IMR-90 (cell line): ENCODE data around the gene FBXW2. TPM values are rescaled to one million over a fixed set of nuclear protein-coding genes. Genes with fewer than 3 reads are reported as not detected.

ENCODE experiments used
- ATAC-seq: fragments of 200-7000 bp; cut with Tn5 transposase; 2 replicates; pipeline ENCODE4 v1.9.1; 2020; ENCODE audit warnings: low read depth, mild to moderate bottlenecking, moderate library complexity
- BruUV-seq: library from RNA; stranded (reverse); fragments of 400-500 nt; replicated peaks from 2 replicates; lab custom pipeline; 2021; lab: Mats Ljungman, UMichigan
- CTCF ChIA-PET: fragments of 300-600 bp; formaldehyde crosslinking; extraction: SDS; loops from one replicate; lab custom pipeline; 2021; ENCODE audit warnings: antibody characterized with exemption; lab: Yijun Ruan, JAX
- POLR2A ChIA-PET: fragments of 300-600 bp; sonication (Branson Sonifier 250); formaldehyde crosslinking; loops from one replicate; lab custom pipeline; 2022; ENCODE audit warnings: antibody characterized with exemption; ENCODE audit not compliant: unreplicated experiment; lab: Charles Lee
- DNase-seq: peaks from one replicate; pipeline ENCODE4 v3.0.0; 2013
- H2AFZ ChIP-seq: replicated peaks from 2 replicates; pipeline ENCODE3; 2013; ENCODE audit warnings: low read length, mild to moderate bottlenecking; ENCODE audit not compliant: poor library complexity
- H2AK5ac ChIP-seq: 2 replicates; pipeline ENCODE4 v1.6.1; 2013; ENCODE audit warnings: low read depth, low read length, inconsistent platforms
- H2AK9ac ChIP-seq: replicated peaks from 2 replicates; pipeline ENCODE3; 2013; ENCODE audit warnings: mild to moderate bottlenecking, low read depth, low read length, moderate library complexity; ENCODE audit not compliant: poor library complexity
- H2BK120ac ChIP-seq: 2 replicates; pipeline ENCODE4 v1.6.1; 2013; ENCODE audit warnings: low read depth, low read length, inconsistent platforms
- H2BK15ac ChIP-seq: 3 replicates; pipeline ENCODE4 v1.6.1; 2013; ENCODE audit warnings: low read depth, low read length, inconsistent platforms
- H2BK20ac ChIP-seq: 2 replicates; pipeline ENCODE4 v1.6.1; 2013; ENCODE audit warnings: low read depth, mild to moderate bottlenecking, inconsistent platforms, low read length, moderate library complexity
- H2BK5ac ChIP-seq: 2 replicates; pipeline ENCODE4 v1.6.1; 2013; ENCODE audit warnings: mild to moderate bottlenecking, low read depth, low read length, inconsistent platforms; ENCODE audit not compliant: poor library complexity, severe bottlenecking
- H3K14ac ChIP-seq: replicated peaks from 2 replicates; pipeline ENCODE4 v1.6.1; 2013; ENCODE audit warnings: low read depth, low read length, inconsistent platforms
- H3K18ac ChIP-seq: 2 replicates; pipeline ENCODE4 v1.6.1; 2013; ENCODE audit warnings: low read depth, low read length, control low read depth
- H3K23ac ChIP-seq: 2 replicates; pipeline ENCODE4 v1.6.1; 2013; ENCODE audit warnings: low read depth, low read length, inconsistent platforms
- H3K27ac ChIP-seq: 2 replicates; pipeline ENCODE4 v1.5.1; 2013; ENCODE audit warnings: mild to moderate bottlenecking, control low read depth, low read length; ENCODE audit not compliant: insufficient read depth
- H3K27me3 ChIP-seq: 2 replicates; pipeline ENCODE4 v1.6.1; 2013; ENCODE audit warnings: low read length; ENCODE audit not compliant: control insufficient read depth, insufficient read depth
- H3K36me3 ChIP-seq: 2 replicates; pipeline ENCODE4 v1.6.1; 2013; ENCODE audit warnings: low read length, mixed read lengths; ENCODE audit not compliant: control insufficient read depth, insufficient read depth
- H3K4ac ChIP-seq: 2 replicates; pipeline ENCODE4 v1.6.1; 2013; ENCODE audit warnings: low read depth, low read length, inconsistent platforms
- H3K4me1 ChIP-seq: 2 replicates; pipeline ENCODE4 v1.6.1; 2013; ENCODE audit warnings: low read length, mixed read lengths; ENCODE audit not compliant: control insufficient read depth, insufficient read depth
- H3K4me2 ChIP-seq: 2 replicates; pipeline ENCODE4 v1.6.1; 2013; ENCODE audit warnings: low read depth, mild to moderate bottlenecking, control low read depth, low read length, moderate library complexity
- H3K4me3 ChIP-seq: 2 replicates; pipeline ENCODE4 v1.5.1; 2013; ENCODE audit warnings: low read depth, mild to moderate bottlenecking, control low read depth, low read length, moderate library complexity; ENCODE audit not compliant: insufficient read depth
- H3K56ac ChIP-seq: 2 replicates; pipeline ENCODE4 v1.6.1; 2013; ENCODE audit warnings: low read length, inconsistent platforms; ENCODE audit not compliant: insufficient read depth; ENCODE audit errors: extremely low read depth
- H3K79me1 ChIP-seq, 2 experiments: 2 replicates each; pipeline ENCODE4 v1.6.1; 2013; ENCODE audit warnings: low read length in 2 of 2, inconsistent platforms in 1 of 2, low read depth in 1 of 2
- H3K9ac ChIP-seq: 2 replicates; pipeline ENCODE4 v1.6.1; 2013; ENCODE audit warnings: low read depth, low read length, control low read depth
- H3K9me1 ChIP-seq: 2 replicates; pipeline ENCODE4 v1.6.1; 2013; ENCODE audit warnings: low read length, inconsistent platforms; ENCODE audit not compliant: insufficient read depth
- H3K9me3 ChIP-seq: 2 replicates; pipeline ENCODE4 v1.6.1; 2013; ENCODE audit warnings: low read length; ENCODE audit not compliant: control insufficient read depth, insufficient read depth
- H4K20me1 ChIP-seq: 2 replicates; pipeline ENCODE4 v1.6.1; 2013; ENCODE audit warnings: low read length, inconsistent platforms; ENCODE audit not compliant: insufficient read depth
- H4K5ac ChIP-seq: 2 replicates; pipeline ENCODE4 v1.6.1; 2013; ENCODE audit warnings: mild to moderate bottlenecking, low read depth, low read length, control low read depth
- H4K8ac ChIP-seq, 2 experiments: 2 replicates each; pipeline ENCODE4 v1.6.1; 2013; ENCODE audit warnings: low read depth in 2 of 2, low read length in 2 of 2, control low read depth in 1 of 2, inconsistent platforms in 1 of 2
- H4K91ac ChIP-seq: 2 replicates; pipeline ENCODE4 v1.6.1; 2013; ENCODE audit warnings: low read depth, low read length, inconsistent platforms; ENCODE audit not compliant: insufficient read depth
- CEBPB ChIP-seq: IDR thresholded peaks from 2 replicates; pipeline ENCODE4 v1.6.1; 2012; ENCODE audit warnings: low read depth, low read length, improper control_type of control experiment
- CHD1 ChIP-seq: IDR thresholded peaks from 2 replicates; pipeline ENCODE4 v1.6.1; 2012; ENCODE audit warnings: low read depth, low read length, improper control_type of control experiment
- MAZ ChIP-seq: IDR thresholded peaks from 2 replicates; pipeline ENCODE4 v1.6.1; 2012; ENCODE audit warnings: low read depth, mild to moderate bottlenecking, low read length, improper control_type of control experiment, moderate library complexity, borderline replicate concordance
- WGBS, 2 experiments: methylation state at CpG; one replicate each; pipeline versions ENCODE4 v1.1.5 to v1.1.7; 2013; ENCODE audit warnings: missing lambda C conversion rate in 2 of 2; ENCODE audit not compliant: insufficient read length in 1 of 2; ENCODE audit errors: extremely low coverage in 2 of 2; 5-methylcytosine and 5-hydroxymethylcytosine counted together
- dilution Hi-C: fragments of 300-500 bp; cut with HindIII; formaldehyde crosslinking; loops from one replicate; pipeline ENCODE4 v1.14.3; 2018; ENCODE audit warnings: low sequenced_read_pairs; ENCODE audit not compliant: unreplicated experiment
- in situ Hi-C: fragments of 300-500 bp; cut with MboI; formaldehyde crosslinking; loops from 3 replicates; pipeline ENCODE4 v1.14.3; 2019; ENCODE audit warnings: low sequenced_read_pairs, inconsistent platforms, mixed read lengths
- intact Hi-C: fragments of 100-400 bp; cut with micrococcal nuclease; formaldehyde crosslinking; loops from 2 replicates; pipeline ENCODE4 v1.10.0; 2022
- polyA plus RNA-seq, 3 experiments: library from polyadenylated mRNA; depleted of rRNA; stranded (reverse); fragments of >200 nt; gene quantifications; 2 replicates each; pipeline ENCODE4 v1.2.3, GENCODE V29; 2012; ENCODE audit warnings: low replicate concordance in 1 of 3
- total RNA-seq: library from RNA; depleted of rRNA; stranded (reverse); fragments of >200 nt; gene quantifications from 2 replicates; pipeline ENCODE4 v1.2.3, GENCODE V29; 2012

Gene FBXW2
- total and polyA plus RNA-seq, 2 of the 4 experiments (the other 2 are of a cell fraction) = 27.1 to 43.5 TPM

DNA sequence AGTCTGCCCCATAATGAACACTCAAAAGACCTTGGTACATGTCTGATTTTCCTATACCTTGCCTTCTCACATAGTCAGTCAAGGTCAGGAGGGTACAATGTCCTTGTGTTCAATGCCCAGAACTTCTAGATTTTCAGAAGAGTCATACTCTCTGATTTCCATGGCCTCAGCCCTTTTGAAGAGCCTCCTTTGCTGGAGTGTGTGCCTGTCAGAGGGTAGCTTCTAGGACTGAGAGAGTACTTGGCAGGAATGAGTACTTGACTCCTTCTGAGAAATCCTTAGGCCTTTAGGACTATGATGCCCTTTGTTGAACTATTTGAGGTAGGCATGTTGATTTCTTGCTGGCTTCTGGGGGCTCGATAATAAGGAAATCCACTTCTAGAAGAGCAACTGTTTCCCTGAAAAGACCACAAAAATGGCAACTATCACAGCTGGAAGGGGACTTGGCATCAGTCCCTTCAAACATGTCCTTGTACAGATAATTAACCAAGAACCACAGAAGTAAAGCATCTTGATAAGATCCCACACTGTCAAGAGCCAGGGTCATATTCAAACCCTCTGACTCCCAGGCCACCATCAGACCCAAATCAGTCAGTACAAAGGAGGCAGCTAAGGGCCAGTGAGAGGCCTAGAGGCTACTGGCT, 68.3 kb downstream of the FBXW2 start (continued):
- no peak for TF ChIP-seq MAZ

- Histone ChIP-seq H2AFZ (no peak overlapping the region), H3K4ac (peak overlapping the region; percentile 60; the same call in 1 of the 2 replicates), H3K18ac (peak overlapping the region; percentile 64; the same call in 1 of the 2 replicates), H4K8ac (no peak overlapping the region), H3K9me3 (no peaks in the 10 kb centered on the region), H3K4me2 (peak overlapping the region; percentile 49; the same call in 1 of the 2 replicates), H3K23ac (no peak overlapping the region), H3K56ac (no peak overlapping the region), H3K27ac (no peak overlapping the region), H3K4me3 (no peak overlapping the region), H2BK5ac (peak overlapping the region; percentile 79), H4K91ac (no peak overlapping the region), H3K14ac (no peak overlapping the region), H3K9ac (no peak overlapping the region), H3K9me1 (peaks cover 4% of the 10 kb centered on the region; the same call in 1 of the 2 replicates), H2BK15ac (no peak overlapping the region), H4K20me1 (no peaks in the 10 kb centered on the region), H2BK20ac (no peak overlapping the region), H3K79me1 (no peaks in the 10 kb centered on the region), H3K36me3 (no peaks in the 10 kb centered on the region), H2AK9ac (no peak overlapping the region), H2BK120ac (no peak overlapping the region), H2AK5ac (no peak overlapping the region), H4K5ac (peak overlapping the region; percentile 47; the same call in 1 of the 2 replicates), H3K4me1 (peaks cover 2% of the 10 kb centered on the region; the same call in 1 of the 2 replicates), H3K27me3 (no peaks in the 10 kb centered on the region)
- dilution Hi-C loops = no loop called here
- in situ Hi-C loops = no loop called here
- intact Hi-C loops = no loop called here
- ATAC-seq (peak; percentile 68), DNase-seq (peak; percentile 91)
- CTCF ChIA-PET = no interaction called here
- no TSS peak for BruUV-seq
- POLR2A ChIA-PET = no interaction called here
- TF ChIP-seq CHD1 = no peak
- TF ChIP-seq CEBPB = peak; percentile 15; the same call in 1 of the 2 replicates
- WGBS, 2 experiments = no CpG with 5 or more reads among the region's 3 CpGs
These were observed 69.7 kb downstream of the FBXW2 start for GRCh38 chr9:120723565-120723964.
